ENCODE measurements around the gene TMEM229B.
A peak's percentile ranks its signal among the peaks of the same experiment; 100 is the strongest.

Gene TMEM229B

DNA sequence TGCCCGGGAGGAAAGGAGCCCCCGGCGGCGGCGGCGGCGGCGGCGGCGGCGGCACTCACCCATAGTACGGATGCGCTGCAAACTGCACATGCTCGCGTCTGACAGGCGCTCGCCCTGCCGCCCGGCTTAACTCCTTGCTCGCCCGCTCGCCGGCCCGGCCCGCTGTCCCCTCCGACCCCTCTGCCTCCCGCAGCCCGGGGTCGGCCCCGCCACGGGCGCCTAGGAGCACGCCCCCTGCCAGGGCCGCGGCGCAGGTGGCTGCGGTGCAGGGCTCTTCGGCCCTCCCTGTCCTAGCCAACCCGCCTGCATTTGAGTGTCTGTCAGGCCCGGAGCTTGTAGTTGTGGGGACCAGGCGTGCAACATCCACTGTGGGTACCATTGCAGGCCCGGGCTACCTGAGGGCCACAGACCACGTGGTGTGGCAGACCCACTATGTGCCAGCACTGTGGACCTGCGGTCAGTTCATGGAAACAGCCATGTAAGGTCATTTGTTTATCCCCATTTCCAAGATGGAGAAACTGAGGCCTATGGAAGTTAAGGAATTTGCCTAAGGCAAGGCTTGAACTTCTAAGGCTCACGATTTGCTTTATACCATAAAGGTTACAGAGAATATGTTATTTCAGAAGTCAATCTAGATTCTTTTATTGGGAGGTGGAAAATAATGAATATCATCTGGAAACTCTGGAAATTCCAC, 27.0 kb upstream of the TMEM229B start:
- peak in 2 of 14 donors; percentile 62 to 66 for DNase-seq

DNA sequence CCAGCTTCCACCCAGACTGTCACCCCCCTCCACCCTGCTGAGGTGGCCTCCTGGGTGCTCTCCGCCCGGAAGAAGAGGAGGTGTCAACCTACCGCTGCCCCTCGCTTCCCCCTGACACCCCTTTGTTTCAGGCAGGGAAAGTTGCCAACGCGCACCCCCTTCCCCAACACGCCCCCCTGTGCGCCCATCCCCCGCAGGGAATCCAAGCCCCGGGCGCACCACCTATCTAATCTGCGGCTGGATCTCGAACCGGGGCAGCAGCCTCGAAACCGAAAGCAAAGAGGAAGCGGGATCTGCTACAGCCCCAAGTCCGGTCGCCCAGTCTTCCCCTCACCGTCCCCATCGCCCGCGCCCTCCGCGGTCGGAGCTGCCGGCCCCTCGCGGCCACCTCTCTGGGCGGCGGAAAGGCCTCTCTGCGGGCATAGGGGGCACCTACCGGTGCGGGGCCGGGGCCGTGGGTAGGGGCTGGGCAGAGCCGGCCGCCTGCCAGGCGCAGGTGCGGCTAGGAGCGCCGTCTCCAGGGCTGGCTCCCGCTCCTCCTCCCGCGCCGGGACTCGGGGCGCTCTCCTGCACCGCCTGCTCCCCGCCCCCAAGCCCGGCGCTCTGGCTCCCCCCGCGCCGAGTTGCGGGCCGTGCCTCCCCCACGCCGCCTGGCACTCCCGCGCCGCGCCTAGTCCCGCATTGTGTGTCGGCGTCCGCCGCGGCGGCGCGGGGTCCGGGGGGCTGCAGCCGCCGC, 26.3 kb upstream of the TMEM229B start:
- peak in 6 of 14 donors; percentile 43 to 69 (median 56) for DNase-seq

GRCh38 chr14:67514203-67514607, 25.7 kb upstream of the TMEM229B start:
- DNase-seq = peak in 4 of 14 donors; percentile 31 to 78 (median 43)

- peak in 4 of 14 donors; percentile 25 to 94 (median 32) for DNase-seq
These were observed 25.1 kb upstream of the TMEM229B start for GRCh38 chr14:67513631-67514108.

DNA sequence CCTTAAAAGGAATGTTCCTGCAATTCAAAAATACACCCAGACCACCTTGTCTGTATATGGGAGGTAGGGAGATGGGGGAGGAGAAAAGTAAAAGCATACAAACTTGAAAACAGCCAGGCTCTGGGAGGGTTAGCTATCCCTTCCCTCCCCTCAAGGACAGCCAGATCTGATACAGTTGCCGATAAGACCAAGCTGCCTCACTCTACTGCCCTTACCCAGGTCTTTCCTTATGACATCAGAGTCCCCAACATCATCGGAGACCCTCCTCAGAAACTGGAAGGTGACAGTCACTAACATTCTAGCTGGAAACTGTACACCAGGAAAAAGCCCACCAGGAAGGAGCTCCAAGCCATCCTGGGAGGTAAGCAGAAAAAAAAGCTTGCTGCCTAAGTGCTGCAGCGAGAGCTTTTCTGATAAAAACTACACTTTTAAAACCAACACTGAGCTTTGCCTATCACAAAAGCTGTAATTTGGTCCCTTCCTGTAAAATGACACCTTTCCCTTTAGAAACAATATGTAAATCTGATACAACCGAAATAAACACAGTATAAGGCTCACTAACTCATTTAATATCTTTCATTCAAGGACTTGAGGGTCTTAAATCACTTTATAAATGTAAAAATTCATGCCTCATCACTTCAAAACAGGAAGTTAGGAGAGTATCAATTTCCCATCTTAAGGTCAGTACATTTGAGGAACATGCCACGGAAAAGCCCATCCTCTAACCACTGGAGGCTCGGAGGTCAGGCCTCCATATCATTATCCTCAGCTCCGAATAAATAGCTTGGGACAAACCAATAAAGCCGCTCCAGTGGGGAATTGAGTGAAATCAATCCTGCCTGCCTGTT, 24.2 kb upstream of the TMEM229B start:
- peak in 1 of 14 donors; percentile 28 for DNase-seq

DNA sequence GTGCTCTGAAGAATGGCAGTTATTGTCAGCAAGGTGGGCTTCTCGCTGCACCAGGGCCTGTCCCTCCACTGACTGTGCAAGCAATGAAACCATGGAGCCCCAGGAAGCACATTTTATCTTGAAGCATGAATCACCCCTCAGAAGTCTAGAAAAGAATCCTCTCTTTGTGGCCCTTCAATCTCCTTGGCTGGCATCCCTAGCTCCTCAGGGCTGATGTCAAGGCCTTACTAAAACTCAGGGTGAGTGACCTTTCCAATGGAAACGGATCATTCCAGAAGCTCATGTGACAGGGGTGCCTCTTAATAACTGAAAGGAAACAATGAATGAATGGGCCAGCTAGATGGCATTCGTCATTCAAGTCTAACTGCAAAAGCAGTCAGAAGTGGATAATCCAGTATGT, 22.3 kb upstream of the TMEM229B start:
- DNase-seq = peak in 1 of 14 donors; percentile 39

- no peak for DNase-seq
These were observed 21.6 kb upstream of the TMEM229B start for GRCh38 chr14:67510121-67510520.

DNA sequence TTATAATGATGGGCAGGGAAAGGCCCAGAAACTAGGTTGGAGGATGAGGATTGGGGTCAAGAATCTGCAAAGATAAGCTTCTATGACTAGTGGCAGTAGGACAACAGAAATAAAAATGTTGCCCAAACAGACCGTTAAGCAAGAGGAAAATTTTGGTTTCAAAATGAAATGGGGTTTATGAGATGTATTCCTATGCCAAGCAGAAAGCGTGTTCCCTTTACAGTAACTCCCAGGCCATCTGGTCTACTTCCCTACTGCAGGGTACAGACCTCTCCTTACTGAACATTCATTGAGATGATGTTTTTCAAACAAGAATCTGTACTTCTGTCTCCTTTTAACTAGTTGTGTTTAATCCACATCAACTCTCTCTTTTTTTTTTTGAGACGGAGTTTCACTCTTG, 20.4 kb upstream of the TMEM229B start:
- peak in 1 of 14 donors; percentile 36 for DNase-seq

GRCh38 chr14:67505254-67505653, 16.7 kb upstream of the TMEM229B start:
- no peak for DNase-seq

DNA sequence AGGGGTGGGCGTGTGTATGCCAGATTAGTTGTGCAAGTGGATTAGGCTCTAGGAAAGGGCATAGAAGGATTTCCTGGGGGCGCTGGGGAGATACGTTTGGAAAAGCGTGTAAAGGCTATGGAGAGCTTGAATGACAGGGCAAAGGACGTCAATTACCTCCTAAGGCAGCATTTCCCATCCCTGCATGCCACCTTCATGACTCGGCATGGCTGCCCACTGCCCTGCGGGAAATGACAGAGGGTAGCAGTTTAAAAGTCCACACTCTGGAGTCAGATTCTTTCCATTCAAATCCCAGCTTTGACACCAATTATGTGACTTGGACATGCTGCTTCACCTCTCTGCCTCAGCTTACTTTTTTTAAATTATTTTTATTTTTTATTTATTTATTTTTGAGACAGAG, 14.8 kb upstream of the TMEM229B start:
- no peak for DNase-seq

- DNase-seq = no peak
These were observed 14.3 kb upstream of the TMEM229B start for GRCh38 chr14:67502867-67503266.

GRCh38 chr14:67501670-67502069, 13.1 kb upstream of the TMEM229B start:
- no peak for DNase-seq

- no peak for DNase-seq
These were observed 12.5 kb upstream of the TMEM229B start for GRCh38 chr14:67500981-67501380.

- DNase-seq = no peak
These were observed 9.2 kb upstream of the TMEM229B start for GRCh38 chr14:67497716-67498115.

DNA sequence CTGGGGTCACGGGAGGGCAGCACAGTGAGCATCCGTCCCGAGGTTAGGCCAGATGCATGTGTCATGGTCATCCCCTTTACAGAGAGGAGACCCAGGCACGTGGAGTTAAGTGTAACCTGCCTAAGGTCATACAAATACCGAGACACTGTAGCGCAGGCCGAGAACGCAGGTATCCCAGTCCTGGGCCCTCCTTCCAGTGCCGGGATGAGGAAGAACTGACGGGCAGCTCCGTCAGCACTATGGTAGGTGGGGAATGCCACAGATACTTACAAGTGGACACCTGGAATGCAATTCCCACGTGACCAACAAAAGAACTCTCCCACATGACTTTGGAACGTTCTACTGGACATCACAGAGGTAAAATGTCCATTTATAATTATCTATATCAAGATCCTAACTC, 8.7 kb upstream of the TMEM229B start:
- DNase-seq = no peak

DNA sequence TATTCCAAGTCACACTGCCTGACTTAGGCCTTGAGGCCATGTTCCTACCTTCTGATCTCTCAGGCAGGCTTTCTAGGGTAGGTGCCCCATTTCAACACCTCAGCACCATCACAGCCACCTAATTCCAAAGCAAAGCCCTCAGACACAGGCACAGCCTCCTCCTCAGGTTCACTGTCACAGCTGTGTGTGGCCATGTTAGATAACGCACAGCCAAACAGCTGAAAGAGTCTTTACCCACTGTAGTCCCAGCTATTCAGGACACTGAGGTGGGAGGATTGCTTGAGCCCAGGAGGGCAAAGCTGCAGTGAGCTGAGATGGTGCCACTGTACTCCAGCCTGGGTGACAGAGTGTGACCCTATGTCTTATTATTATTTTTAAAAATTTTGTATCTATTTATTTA, 7.3 kb upstream of the TMEM229B start:
- no peak for DNase-seq

- DNase-seq = no peak
These were observed 4.7 kb upstream of the TMEM229B start for GRCh38 chr14:67493092-67493717.

DNA sequence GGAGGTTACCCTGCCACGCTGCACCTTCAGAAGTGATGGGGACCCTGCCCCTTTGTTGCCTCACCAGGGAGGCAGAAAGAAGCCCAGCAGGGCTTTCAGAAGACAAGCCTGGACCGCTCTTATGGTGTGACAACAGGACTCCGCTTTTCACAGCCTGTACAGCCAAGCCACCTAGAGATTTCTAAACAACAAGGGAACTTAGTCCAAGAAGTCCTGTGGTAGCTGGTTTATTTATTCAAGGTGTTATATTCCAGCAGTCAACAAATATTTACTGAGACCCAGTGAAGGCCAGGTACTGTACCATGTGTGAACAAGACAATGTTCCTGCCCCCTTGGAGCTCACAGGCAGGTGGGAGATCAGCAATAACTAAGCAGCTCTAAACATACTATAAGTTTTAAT, 4.0 kb upstream of the TMEM229B start:
- no peak for DNase-seq

- peak in 2 of 14 donors; percentile 17 to 65 for DNase-seq
These were observed 3.4 kb upstream of the TMEM229B start for GRCh38 chr14:67491741-67492507.

DNA sequence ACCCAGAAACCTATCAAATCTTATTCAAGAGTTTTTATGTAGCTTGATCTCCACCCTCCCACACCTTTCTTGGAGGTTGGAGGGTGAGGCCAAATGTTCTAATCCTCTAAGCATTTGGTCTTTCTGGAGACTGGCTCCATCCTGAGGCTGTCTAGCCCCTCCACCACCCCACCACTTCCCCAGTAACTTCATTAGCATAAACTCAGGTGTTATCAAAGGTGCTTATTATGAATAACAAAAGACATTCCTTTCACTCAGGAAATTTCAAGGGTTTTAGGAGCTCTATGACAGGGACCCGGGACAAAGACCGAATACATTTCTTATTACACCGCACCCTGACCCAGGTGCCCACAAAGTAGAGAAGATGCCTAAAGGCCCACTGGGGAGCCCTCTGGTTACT, 2.8 kb upstream of the TMEM229B start:
- DNase-seq = no peak

DNA sequence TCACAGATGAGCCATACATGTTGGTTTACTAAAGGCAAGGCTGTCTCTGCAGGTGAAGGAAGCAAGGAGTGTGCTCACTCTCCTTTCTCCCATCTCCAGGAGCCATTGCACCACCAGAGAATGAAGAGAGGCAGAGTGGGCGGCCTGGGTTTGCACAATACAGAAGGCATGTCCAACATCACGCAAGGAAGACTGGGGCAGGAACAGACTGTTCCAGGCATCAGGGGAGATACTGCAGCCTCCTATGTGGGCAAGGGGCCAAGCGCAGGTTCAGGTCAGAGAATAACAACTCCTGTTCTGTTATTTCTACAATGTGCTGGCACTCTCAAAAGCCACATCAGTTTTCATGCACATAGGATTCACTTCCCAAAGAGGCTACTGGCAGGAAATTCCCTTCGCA, 1.7 kb upstream of the TMEM229B start:
- DNase-seq = peak in 1 of 14 donors; percentile 42

DNA sequence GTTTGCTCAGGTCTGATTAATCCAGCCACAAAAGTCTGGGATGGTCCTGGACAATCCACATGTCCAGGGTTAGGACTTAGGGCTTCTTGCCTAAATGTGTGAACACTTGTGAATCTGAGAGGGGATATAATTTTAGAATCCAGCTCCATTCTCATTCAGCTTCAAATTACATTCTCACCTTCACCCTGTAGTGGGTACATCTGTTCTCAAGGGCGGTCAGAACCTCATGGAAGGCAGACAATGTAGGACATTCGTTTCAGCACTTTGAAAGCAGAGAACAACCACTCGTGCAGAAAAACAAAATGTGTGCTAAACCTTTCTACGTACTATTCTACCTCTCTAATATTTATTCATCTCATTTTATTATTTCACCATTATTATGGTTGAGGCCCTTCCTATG, 1.2 kb downstream of the TMEM229B start:
- DNase-seq = no peak
